ENCODE measurements around the gene ARL14EPL. TPM values are rescaled to one million over a fixed set of nuclear protein-coding genes. Genes with fewer than 3 reads are reported as not detected.

ARL14EPL gene
- not detected in 2 replicates for total RNA-seq

DNA sequence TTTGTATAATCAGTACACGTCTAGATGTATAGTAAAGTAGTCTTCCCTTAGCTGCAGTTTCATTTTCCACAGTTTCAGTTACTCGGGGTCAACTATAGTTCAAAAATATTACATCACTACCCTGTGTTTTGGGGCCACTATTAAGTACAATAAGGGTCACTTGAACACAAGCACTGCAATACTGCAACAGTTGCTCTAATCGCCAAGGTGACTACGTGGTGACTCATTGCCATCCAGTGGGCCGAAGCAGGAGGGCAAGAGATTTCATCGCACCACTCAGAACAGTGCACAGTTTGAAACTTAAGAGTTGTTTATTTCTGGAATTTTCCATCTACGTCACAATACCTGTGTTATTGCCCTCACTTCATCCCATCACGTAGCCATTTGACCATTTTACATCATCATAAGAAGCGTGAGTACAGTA lies at the start of gene ARL14EPL:
Gene ARL14EPL, plus strand, starts transcription at position 379 of the 424 bp plus-strand sequence. CDS start 18,994 bp downstream, outside the sequence.
- intact Hi-C loops (cut with micrococcal nuclease), result no loop called here
- no peaks in the 10 kb centered on the region for H3K4me1 Mint-ChIP-seq (ENCODE audit: low read depth)
- H3K4me3 Mint-ChIP-seq, result no peak within 1 kb of the TSS
- no peak for DNase-seq (ENCODE audit: low spot score)
- H3K27me3 Mint-ChIP-seq (ENCODE audit: insufficient read depth), result peaks cover 15% of the 10 kb centered on the region
- H3K27ac Mint-ChIP-seq, result no peak within 1 kb of the TSS
- no peaks in the 10 kb centered on the region for H3K36me3 Mint-ChIP-seq (ENCODE audit: low read depth)
- no peaks in the 10 kb centered on the region for H3K9me3 Mint-ChIP-seq

DNA sequence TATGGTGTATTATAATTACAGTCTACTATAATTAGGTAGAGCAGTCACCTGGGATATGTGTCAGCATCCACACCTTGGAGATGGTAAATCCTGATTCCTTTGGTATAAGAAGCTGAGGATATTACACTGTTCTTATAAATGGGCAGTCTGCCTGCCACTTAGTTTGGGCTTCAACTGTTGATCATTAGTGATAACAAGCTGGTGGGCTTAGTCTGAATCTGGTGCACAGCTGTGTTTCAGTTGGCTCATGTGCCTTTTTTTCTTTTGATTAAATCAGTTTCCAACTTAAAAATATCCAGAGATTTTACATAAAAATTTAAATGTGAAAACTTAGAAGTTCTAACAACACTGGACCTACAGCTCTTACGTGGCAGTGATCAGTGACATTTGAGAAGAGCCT lies 48.8 kb upstream of the ARL14EPL start:
- intact Hi-C loops (cut with micrococcal nuclease), result no loop called here
- Mint-ChIP-seq H3K4me3 (no peak overlapping the region), H3K4me1 (ENCODE audit: low read depth) (no peaks in the 10 kb centered on the region), H3K36me3 (ENCODE audit: low read depth) (no peaks in the 10 kb centered on the region), H3K27me3 (ENCODE audit: insufficient read depth) (peaks cover 11% of the 10 kb centered on the region), H3K9me3 (no peaks in the 10 kb centered on the region), H3K27ac (no peak overlapping the region)
- DNase-seq (ENCODE audit: low spot score), result no peak

DNA sequence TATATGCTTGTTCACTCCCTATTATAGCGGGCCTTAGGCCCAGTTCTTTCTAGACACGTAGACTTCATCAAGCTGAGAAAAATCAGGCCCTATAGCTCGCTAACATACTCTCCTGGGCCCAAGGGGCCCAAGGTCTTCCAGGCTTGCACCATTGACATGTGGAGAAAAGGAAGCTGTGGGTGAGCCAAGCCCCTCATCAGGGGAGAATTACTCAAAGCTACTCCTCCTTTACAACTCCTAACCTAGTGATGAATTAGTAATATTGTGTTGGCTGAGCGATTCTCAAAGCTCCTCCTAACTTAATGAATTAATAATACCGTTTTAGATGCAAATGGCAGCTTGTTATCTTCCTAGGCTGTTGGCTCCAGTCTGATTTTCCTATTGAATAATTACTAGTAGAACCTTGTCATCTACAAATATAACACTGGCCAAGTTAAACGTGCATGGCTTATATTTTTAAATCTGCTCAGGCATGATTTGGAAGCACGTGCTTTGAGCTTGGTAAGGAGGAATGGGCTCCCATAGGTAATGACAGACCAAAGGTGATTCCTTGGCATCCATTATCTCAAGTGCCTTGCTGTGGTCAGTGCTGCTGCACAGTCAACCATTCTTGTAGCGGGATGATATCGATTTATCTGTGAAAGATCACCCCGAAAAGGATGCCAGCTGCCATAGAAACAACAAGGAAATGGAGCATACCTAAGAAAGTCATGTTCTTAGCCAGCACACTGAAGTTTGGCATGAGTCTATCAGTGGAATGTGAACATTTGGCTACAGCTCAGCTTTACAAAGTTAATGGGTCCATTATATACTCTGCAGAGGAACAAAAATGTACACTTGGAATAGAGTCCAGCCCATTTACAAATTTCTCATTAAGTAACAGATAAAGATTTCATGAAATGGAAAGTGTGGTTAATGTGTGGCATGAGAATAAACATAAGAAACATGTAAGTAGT lies 46.2 kb upstream of the ARL14EPL start:
- DNase-seq (ENCODE audit: low spot score), result no peak
- Mint-ChIP-seq H3K4me3 (no peak overlapping the region), H3K4me1 (ENCODE audit: low read depth) (no peaks in the 10 kb centered on the region), H3K27me3 (ENCODE audit: insufficient read depth) (peaks cover 4% of the 10 kb centered on the region), H3K27ac (no peak overlapping the region), H3K9me3 (no peaks in the 10 kb centered on the region), H3K36me3 (ENCODE audit: low read depth) (no peaks in the 10 kb centered on the region)
- intact Hi-C loops (cut with micrococcal nuclease), result no loop called here

DNA sequence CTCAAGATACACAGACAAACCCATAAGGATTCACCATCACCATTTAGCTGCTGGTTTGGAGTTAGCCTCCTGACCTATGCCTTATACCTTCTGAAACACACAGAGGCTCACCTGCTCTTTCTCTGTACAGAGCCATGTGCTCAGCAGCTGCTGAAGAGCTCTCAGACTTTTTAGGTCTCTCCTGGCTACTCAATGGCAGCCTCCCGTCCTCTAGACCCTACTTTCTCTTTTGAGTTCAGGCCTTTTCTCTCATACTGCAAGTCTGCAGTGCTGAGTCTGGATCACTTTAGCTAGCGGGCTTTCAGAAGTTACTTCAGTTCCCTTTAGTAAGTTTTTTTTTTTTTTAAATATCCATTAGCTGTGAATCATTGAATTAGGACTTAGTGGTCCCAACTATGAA lies 44.3 kb upstream of the ARL14EPL start:
- DNase-seq (ENCODE audit: low spot score), result no peak
- Mint-ChIP-seq H3K27ac (no peak overlapping the region), H3K4me1 (ENCODE audit: low read depth) (no peaks in the 10 kb centered on the region), H3K9me3 (no peaks in the 10 kb centered on the region), H3K36me3 (ENCODE audit: low read depth) (no peaks in the 10 kb centered on the region), H3K4me3 (no peak overlapping the region), H3K27me3 (ENCODE audit: insufficient read depth) (peaks cover 5% of the 10 kb centered on the region)
- intact Hi-C loops (cut with micrococcal nuclease), result no loop called here

DNA sequence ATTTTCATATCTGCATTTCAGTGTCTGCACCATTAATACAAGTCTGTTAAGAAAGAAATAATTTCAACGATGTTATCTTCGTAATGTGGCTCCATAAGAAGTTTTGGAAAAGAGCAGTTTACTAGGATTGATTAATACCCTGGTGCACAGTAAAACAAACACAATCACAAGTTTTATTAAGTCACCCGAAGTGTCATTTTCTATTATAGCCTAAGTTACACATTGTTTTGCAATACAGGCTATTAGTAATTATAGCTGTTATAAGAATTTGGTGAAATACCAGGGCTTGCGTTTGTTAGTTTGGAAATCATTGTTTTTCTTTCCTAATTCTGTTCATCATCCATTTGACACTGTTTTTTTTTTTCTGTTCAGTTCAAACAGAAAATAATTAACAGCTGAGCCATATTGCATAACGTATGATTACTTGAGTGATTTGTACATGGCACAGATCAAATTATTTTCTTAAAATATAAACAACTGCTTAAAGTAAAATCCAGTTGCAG lies 39.4 kb upstream of the ARL14EPL start:
- H3K27me3 Mint-ChIP-seq (ENCODE audit: insufficient read depth), result peaks cover 8% of the 10 kb centered on the region
- no peaks in the 10 kb centered on the region for H3K9me3 Mint-ChIP-seq
- no peak overlapping the region for H3K4me3 Mint-ChIP-seq
- intact Hi-C loops (cut with micrococcal nuclease), result no loop called here
- H3K27ac Mint-ChIP-seq, result no peak overlapping the region
- H3K4me1 Mint-ChIP-seq (ENCODE audit: low read depth), result no peaks in the 10 kb centered on the region
- H3K36me3 Mint-ChIP-seq (ENCODE audit: low read depth), result no peaks in the 10 kb centered on the region
- no peak for DNase-seq (ENCODE audit: low spot score)

DNA sequence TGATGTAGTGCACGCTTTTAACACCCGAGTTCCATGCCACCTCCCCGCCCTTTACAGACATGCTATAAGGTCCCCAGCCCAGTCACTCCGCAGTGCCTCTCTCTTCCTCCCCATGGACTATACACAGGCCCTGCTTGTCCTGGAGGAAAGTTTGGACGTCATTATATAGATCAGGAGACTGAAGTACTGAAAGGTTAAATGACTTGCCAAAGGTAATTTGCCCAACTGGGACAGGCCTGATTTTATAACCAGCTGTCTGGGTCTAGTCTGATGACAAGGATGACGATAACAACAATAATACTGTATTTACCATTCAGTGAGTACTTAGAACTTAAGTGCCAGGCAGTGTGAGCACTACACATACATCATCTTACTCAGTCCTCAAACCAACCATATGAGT lies 36.9 kb upstream of the ARL14EPL start:
- H3K36me3 Mint-ChIP-seq (ENCODE audit: low read depth), result no peaks in the 10 kb centered on the region
- no peak for DNase-seq (ENCODE audit: low spot score)
- H3K4me1 Mint-ChIP-seq (ENCODE audit: low read depth), result no peaks in the 10 kb centered on the region
- H3K27me3 Mint-ChIP-seq (ENCODE audit: insufficient read depth), result peaks cover 10% of the 10 kb centered on the region
- H3K27ac Mint-ChIP-seq, result no peak overlapping the region
- no peak overlapping the region for H3K4me3 Mint-ChIP-seq
- intact Hi-C loops (cut with micrococcal nuclease), result no loop called here
- H3K9me3 Mint-ChIP-seq, result no peaks in the 10 kb centered on the region

DNA sequence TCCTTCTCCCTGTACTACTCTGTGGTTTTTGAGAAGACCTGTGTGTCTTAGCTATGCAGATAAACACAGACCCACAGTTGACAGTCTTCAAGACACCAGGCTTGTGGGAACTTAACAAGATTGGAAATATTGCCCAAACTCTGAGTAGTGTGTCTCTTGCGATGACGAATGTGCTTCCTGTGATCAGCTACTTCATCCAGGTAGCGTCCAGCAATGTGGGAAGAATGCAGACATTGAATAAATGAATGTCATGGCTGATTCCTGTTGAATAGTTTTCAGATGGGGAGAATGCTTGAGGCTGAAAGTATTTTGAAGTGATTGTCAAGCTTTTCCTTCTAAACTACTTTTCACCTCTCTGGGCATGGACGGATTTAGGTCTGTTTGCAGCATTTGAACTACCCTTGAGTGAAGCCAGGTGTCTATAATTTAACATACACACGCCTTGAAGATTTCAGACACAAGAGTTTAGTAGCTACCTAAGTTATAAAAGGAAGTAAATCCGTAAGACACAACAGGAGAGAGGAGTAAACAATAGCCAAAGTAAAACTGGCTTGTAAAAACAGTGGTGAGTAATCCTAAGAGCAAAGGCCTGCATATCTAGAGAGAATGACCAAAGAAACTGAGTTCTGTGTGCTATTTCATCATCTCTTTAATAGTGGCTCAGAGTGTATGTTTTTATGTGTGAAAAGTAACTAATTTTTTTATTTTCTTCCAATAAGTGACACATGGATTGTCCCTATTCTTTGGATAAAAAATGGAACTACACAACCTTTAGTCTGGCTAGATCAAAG lies 30.0 kb upstream of the ARL14EPL start:
- intact Hi-C loops (cut with micrococcal nuclease), result no loop called here
- Mint-ChIP-seq H3K36me3 (ENCODE audit: low read depth) (no peaks in the 10 kb centered on the region), H3K4me1 (ENCODE audit: low read depth) (no peaks in the 10 kb centered on the region), H3K27ac (no peak overlapping the region), H3K4me3 (no peak overlapping the region), H3K9me3 (no peaks in the 10 kb centered on the region), H3K27me3 (ENCODE audit: insufficient read depth) (peaks cover 8% of the 10 kb centered on the region)
- no peak for DNase-seq (ENCODE audit: low spot score)

DNA sequence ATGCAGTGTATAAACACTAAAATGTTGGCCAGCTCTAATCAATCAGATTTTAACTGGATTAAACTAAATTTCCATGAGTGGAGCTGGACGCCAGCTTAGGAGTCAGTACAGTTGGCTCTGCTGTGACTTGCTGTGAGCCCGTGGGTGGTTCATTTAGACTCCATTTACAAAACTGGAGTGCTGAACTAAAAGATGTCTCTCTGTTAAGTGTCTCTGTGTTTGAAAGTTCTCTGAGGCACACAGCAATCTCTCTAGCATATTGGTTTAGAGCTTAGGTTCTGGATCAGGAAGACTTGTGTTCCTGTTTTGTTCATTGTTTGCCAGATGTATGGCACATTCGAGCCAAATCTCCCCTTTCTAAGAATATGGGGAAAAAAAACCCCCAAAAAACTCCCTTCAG lies 28.0 kb upstream of the ARL14EPL start:
- no peaks in the 10 kb centered on the region for H3K9me3 Mint-ChIP-seq
- no peak for DNase-seq (ENCODE audit: low spot score)
- H3K36me3 Mint-ChIP-seq (ENCODE audit: low read depth), result no peaks in the 10 kb centered on the region
- intact Hi-C loops (cut with micrococcal nuclease), result no loop called here
- H3K4me1 Mint-ChIP-seq (ENCODE audit: low read depth), result no peaks in the 10 kb centered on the region
- H3K4me3 Mint-ChIP-seq, result no peak overlapping the region
- peaks cover 8% of the 10 kb centered on the region for H3K27me3 Mint-ChIP-seq (ENCODE audit: insufficient read depth)
- H3K27ac Mint-ChIP-seq, result no peak overlapping the region

DNA sequence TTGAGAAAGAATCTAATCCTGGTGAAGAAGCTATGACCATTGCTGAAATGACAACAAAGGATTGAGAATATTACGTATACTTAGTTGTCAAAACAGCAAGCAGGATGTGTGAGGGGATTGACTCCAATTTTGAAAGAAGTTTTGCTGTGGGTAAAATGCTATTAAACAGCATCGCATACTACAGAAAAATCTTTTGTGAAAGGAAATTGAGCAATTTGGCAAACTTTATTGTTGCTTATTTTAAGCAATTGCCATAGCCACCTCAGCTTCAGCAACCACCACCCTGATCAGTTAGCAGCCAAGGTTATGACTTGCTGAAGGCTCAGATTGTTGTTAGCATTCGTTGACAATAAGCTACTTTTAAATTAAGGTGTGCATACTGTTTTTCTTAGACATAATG lies 22.5 kb upstream of the ARL14EPL start:
- no peaks in the 10 kb centered on the region for H3K27me3 Mint-ChIP-seq (ENCODE audit: insufficient read depth)
- no peaks in the 10 kb centered on the region for H3K4me1 Mint-ChIP-seq (ENCODE audit: low read depth)
- H3K27ac Mint-ChIP-seq, result no peak overlapping the region
- H3K9me3 Mint-ChIP-seq, result no peaks in the 10 kb centered on the region
- intact Hi-C loops (cut with micrococcal nuclease), result no loop called here
- no peak for DNase-seq (ENCODE audit: low spot score)
- H3K36me3 Mint-ChIP-seq (ENCODE audit: low read depth), result no peaks in the 10 kb centered on the region
- H3K4me3 Mint-ChIP-seq, result no peak overlapping the region

DNA sequence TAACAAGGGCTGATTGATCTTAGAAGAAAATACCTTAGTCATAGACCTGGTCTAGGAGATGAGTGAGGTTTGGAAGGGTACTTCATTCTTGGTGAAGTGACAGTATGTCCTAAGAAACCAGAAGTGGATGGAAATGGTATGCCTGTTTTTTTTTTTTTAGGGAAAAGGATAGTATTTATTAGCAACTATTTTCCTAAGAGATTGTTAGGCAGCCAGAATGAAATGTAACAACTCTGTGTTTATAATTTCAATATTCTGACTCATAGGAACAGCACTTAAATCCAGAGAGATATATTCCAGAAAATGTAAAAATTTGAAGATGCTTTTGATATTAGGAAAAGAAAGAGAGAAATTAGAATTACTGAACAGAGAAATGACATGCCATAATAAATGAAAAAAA lies 21.2 kb upstream of the ARL14EPL start:
- H3K4me1 Mint-ChIP-seq (ENCODE audit: low read depth), result no peaks in the 10 kb centered on the region
- intact Hi-C loops (cut with micrococcal nuclease), result no loop called here
- no peaks in the 10 kb centered on the region for H3K9me3 Mint-ChIP-seq
- H3K27ac Mint-ChIP-seq, result no peak overlapping the region
- no peak overlapping the region for H3K4me3 Mint-ChIP-seq
- no peaks in the 10 kb centered on the region for H3K27me3 Mint-ChIP-seq (ENCODE audit: insufficient read depth)
- no peaks in the 10 kb centered on the region for H3K36me3 Mint-ChIP-seq (ENCODE audit: low read depth)
- DNase-seq (ENCODE audit: low spot score), result no peak

DNA sequence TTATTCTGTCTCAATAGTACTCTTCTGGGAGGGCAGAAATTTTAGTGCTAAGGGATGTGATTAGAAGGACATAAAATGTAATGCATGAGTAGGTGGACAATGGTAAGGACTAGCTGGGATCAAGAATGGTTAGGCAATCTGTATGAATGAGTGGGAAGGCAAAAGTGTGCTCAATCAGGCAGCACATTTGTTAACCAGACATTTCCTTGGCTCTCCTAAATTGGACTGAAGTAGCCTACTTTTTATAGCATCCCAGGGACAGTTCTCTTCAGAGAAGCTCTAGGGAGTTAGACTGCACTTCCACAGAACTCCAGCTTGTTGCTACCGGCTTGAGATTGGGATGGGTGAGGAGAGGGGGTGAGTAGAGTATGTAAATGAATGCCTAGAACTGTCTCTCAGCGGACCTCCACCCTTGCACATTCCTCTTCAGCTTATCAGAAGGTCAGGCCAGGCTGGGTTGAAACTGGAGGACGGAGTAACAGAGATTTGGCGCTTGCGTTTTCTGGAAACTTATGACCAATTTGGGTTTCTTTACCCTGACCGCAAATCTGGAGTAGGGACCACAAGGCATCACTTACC lies 19.0 kb upstream of the ARL14EPL start:
- H3K27ac Mint-ChIP-seq, result no peak overlapping the region
- H3K4me1 Mint-ChIP-seq (ENCODE audit: low read depth), result no peaks in the 10 kb centered on the region
- intact Hi-C loops (cut with micrococcal nuclease), result no loop called here
- no peaks in the 10 kb centered on the region for H3K9me3 Mint-ChIP-seq
- no peak overlapping the region for H3K4me3 Mint-ChIP-seq
- no peaks in the 10 kb centered on the region for H3K36me3 Mint-ChIP-seq (ENCODE audit: low read depth)
- no peak for DNase-seq (ENCODE audit: low spot score)
- no peaks in the 10 kb centered on the region for H3K27me3 Mint-ChIP-seq (ENCODE audit: insufficient read depth)

DNA sequence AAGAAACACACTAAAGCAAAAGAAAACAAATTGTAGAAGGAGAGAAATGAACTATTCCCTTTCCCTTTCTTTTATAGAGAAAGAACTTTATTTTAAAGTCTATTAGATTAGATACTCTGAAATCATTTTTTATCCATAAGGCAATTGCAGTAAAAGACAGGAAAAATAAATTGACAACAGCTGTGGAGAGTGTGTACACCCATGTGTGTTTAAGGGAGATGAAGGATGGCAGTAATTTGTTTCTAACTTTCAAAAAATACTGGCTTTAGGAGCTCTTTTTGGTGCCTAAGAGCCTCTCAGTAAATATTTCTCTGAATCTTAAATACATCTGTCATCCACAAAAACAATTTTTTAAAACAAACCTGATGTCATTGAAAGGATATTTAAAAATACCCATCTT lies 18.3 kb upstream of the ARL14EPL start:
- no peaks in the 10 kb centered on the region for H3K36me3 Mint-ChIP-seq (ENCODE audit: low read depth)

DNA sequence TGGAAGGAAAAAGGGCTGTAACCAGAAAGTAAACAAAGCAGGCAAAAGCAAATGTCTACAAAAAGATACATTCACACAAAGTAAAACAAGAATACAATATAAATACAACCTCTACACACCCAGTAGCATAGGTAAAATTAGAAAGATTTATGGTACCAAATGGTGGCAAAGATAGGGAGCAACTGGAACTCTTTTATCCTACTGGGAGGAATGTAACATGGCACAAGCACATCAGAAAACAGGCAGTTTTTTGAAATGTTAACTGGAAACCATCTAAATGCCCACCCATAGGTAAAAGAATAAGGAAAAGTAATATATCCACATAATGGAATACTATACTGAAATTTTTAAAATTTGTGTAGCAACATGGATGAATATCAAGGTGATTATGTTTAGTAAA lies 8.7 kb upstream of the ARL14EPL start:
- H3K27me3 Mint-ChIP-seq (ENCODE audit: insufficient read depth), result peaks cover 7% of the 10 kb centered on the region
- H3K9me3 Mint-ChIP-seq, result no peaks in the 10 kb centered on the region
- intact Hi-C loops (cut with micrococcal nuclease), result no loop called here
- H3K36me3 Mint-ChIP-seq (ENCODE audit: low read depth), result no peaks in the 10 kb centered on the region
- DNase-seq (ENCODE audit: low spot score), result no peak
- H3K4me1 Mint-ChIP-seq (ENCODE audit: low read depth), result no peaks in the 10 kb centered on the region
- no peak overlapping the region for H3K27ac Mint-ChIP-seq
- no peak overlapping the region for H3K4me3 Mint-ChIP-seq

More for the DNA sequence above, 18.3 kb upstream of the ARL14EPL start:
- Mint-ChIP-seq H3K27me3 (ENCODE audit: insufficient read depth) (no peaks in the 10 kb centered on the region), H3K4me1 (ENCODE audit: low read depth) (no peaks in the 10 kb centered on the region), H3K9me3 (no peaks in the 10 kb centered on the region), H3K27ac (no peak overlapping the region), H3K4me3 (no peak overlapping the region)
- intact Hi-C loops (cut with micrococcal nuclease), result no loop called here
- no peak for DNase-seq (ENCODE audit: low spot score)
